ENCODE measurements around the gene APOB. TPM values are rescaled to one million over a fixed set of nuclear protein-coding genes. Genes with fewer than 3 reads are reported as not detected.

Gene APOB
- total and polyA plus RNA-seq, 3 experiments from 2014 or later = not detected

- ChIA-PET POLR2A (no interaction called here), CTCF (interaction anchor here (2.2 kb wide), 1 partner anchor 13 kb away, joined by 8 read pairs; no protein-coding TSS in a partner anchor)
- H3K9me3 ChIP-seq (ENCODE audit: low read length) = no peaks in the 10 kb centered on the region
- H3K4me1 Mint-ChIP-seq = no peaks in the 10 kb centered on the region
- H3K4me1 ChIP-seq (ENCODE audit: insufficient read depth, low read length) = no peaks in the 10 kb centered on the region
- H3K27ac ChIP-seq (ENCODE audit: low read depth, low read length) = no peak overlapping the region
- H3K36me3 Mint-ChIP-seq = no peaks in the 10 kb centered on the region
- no peak overlapping the region for H3K27ac Mint-ChIP-seq
- H3K4me3 ChIP-seq (ENCODE audit: low read length) = no peak overlapping the region
- H3K4me3 Mint-ChIP-seq = no peak overlapping the region
- no peaks in the 10 kb centered on the region for H3K9me3 Mint-ChIP-seq
- peaks cover 11 to 12% of the 10 kb centered on the region in 2 donors for H3K27me3 Mint-ChIP-seq
- no peaks in the 10 kb centered on the region for H3K27me3 ChIP-seq (ENCODE audit: insufficient read depth, low read length, poor library complexity, severe bottlenecking)
- no peaks in the 10 kb centered on the region for H3K36me3 ChIP-seq (ENCODE audit: insufficient read depth, low read length)
- no peak for DNase-seq
Observed at GRCh38 chr2:21055451-21055850, 11.6 kb upstream of the APOB start.

DNA sequence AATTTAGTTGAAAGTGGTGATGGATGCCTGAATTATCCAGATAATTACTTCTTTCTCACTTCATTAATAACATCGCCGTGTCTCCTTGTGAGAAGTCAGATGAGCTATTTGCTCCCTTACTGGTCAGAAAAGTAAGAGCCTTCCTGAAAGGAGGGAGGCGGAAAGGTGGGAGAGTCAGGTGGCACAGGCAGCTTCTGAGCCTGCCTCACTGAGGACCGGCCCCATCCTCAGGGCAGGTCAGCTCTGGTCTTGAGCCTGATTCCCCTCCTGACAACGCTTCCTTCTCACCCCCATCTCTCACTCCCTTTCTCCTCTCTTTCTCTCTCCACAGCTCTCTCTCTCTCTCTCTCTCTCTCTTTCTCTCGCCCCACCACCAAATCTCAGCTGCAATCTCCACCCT is 10.1 kb upstream of the APOB start:
- ChIA-PET CTCF (interaction anchor here (2.2 kb wide), 1 partner anchor 12 kb away, joined by 8 read pairs; no protein-coding TSS in a partner anchor), POLR2A (no interaction called here)
- Histone ChIP-seq H3K4me1 (ENCODE audit: insufficient read depth, low read length) (no peaks in the 10 kb centered on the region), H3K4me3 (ENCODE audit: low read length) (no peak overlapping the region), H3K27ac (ENCODE audit: low read depth, low read length) (no peak overlapping the region), H3K27me3 (ENCODE audit: insufficient read depth, low read length, poor library complexity, severe bottlenecking) (no peaks in the 10 kb centered on the region), H3K9me3 (ENCODE audit: low read length) (no peaks in the 10 kb centered on the region), H3K36me3 (ENCODE audit: insufficient read depth, low read length) (no peaks in the 10 kb centered on the region)
- DNase-seq = no peak
- Mint-ChIP-seq H3K36me3 (no peaks in the 10 kb centered on the region), H3K27me3 (peaks cover 11 to 12% of the 10 kb centered on the region in 2 donors), H3K4me1 (no peaks in the 10 kb centered on the region), H3K4me3 (no peak overlapping the region), H3K27ac (no peak overlapping the region), H3K9me3 (no peaks in the 10 kb centered on the region)

- Mint-ChIP-seq H3K36me3 (no peaks in the 10 kb centered on the region), H3K9me3 (no peaks in the 10 kb centered on the region), H3K27me3 (peaks cover 10% of the 10 kb centered on the region in 2 donors), H3K4me1 (no peaks in the 10 kb centered on the region), H3K27ac (no peak overlapping the region), H3K4me3 (no peak overlapping the region)
- no peak for DNase-seq
- ChIA-PET POLR2A (no interaction called here), CTCF (no interaction called here)
- no peaks in the 10 kb centered on the region for H3K36me3 ChIP-seq (ENCODE audit: insufficient read depth, low read length)
- no peak overlapping the region for H3K4me3 ChIP-seq (ENCODE audit: low read length)
- no peaks in the 10 kb centered on the region for H3K4me1 ChIP-seq (ENCODE audit: insufficient read depth, low read length)
- no peaks in the 10 kb centered on the region for H3K27me3 ChIP-seq (ENCODE audit: insufficient read depth, low read length, poor library complexity, severe bottlenecking)
- no peaks in the 10 kb centered on the region for H3K9me3 ChIP-seq (ENCODE audit: low read length)
- no peak overlapping the region for H3K27ac ChIP-seq (ENCODE audit: low read depth, low read length)
Observed at GRCh38 chr2:21052044-21052443, 8.2 kb upstream of the APOB start.

DNA sequence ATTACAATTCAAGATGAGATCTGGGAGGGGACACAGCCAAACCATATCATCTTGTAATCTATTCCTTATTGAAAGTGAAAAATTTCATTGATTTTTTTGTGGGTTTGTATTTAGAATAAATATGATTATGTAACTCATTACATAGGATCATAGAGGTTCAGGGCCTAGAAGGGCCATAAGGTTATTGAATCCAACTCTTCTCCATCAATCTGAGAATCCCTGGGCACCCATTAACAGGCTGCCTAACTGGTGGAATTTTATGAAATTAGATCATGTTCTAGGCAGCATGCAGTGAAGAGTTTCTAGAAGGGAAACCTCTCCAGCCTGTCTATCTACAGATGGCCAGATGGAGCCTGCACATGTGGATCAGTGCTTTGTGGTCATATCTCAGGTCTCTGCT is 6.3 kb upstream of the APOB start:
- no peak overlapping the region for H3K27ac ChIP-seq (ENCODE audit: low read depth, low read length)
- no peaks in the 10 kb centered on the region for H3K27me3 ChIP-seq (ENCODE audit: insufficient read depth, low read length, poor library complexity, severe bottlenecking)
- no peaks in the 10 kb centered on the region for H3K9me3 Mint-ChIP-seq
- H3K27me3 Mint-ChIP-seq = peaks cover 5 to 13% of the 10 kb centered on the region in 2 donors
- H3K4me3 ChIP-seq (ENCODE audit: low read length) = no peak overlapping the region
- no peaks in the 10 kb centered on the region for H3K4me1 Mint-ChIP-seq
- no peaks in the 10 kb centered on the region for H3K36me3 Mint-ChIP-seq
- H3K4me1 ChIP-seq (ENCODE audit: insufficient read depth, low read length) = no peaks in the 10 kb centered on the region
- DNase-seq = no peak
- H3K9me3 ChIP-seq (ENCODE audit: low read length) = no peaks in the 10 kb centered on the region
- ChIA-PET CTCF (no interaction called here), POLR2A (no interaction called here)
- H3K36me3 ChIP-seq (ENCODE audit: insufficient read depth, low read length) = no peaks in the 10 kb centered on the region
- no peak overlapping the region for H3K4me3 Mint-ChIP-seq
- H3K27ac Mint-ChIP-seq = no peak overlapping the region

DNA sequence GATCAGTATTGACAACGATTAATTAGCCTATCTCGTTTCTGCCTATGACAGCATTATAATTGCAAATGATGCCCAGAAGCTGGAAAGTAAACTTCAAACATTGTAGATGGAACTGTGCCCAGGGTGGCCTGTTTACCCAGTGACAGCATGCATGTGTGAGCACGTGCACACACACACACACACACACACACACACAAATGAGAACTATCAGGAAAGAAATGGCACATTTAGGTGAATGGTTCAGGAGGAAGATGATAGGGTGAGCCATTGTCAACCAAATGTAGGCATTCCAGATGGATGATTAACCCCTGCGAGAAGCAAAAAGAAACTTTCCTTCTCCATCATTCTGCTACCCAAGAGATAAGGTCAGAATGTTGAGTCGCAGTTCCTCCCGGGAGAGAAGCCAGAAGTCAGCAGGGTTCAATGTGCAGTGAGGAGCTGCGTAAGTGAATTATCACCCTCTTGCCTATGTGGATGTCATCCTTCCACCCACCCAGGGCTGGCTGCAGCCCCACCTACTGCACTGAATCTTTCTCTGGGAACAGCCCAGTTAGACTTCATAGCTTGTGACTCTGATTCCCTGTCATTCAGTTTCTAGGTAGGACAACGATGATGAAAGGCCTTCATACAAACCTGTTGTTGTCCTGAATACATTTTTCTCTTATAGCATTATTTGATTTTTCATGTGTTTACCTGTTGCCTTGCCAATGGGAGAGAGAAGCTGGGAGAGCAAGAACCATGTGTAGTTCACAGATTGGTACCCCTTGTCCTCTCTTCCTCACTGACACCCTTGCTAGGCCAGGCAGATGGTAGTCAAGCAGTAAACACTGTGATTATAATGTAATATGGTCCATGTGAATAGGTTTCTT is 3.5 kb upstream of the APOB start:
- Mint-ChIP-seq H3K4me1 (peaks cover 3 to 6% (median 5%) of the 10 kb centered on the region in 3 donors), H3K9me3 (no peaks in the 10 kb centered on the region), H3K27me3 (peaks cover 11 to 24% of the 10 kb centered on the region in 2 donors), H3K27ac (no peak overlapping the region), H3K36me3 (no peaks in the 10 kb centered on the region), H3K4me3 (no peak overlapping the region)
- CTCF ChIA-PET = no interaction called here
- no peak overlapping the region for H3K27ac ChIP-seq (ENCODE audit: low read depth, low read length)
- no peak for DNase-seq
- no peaks in the 10 kb centered on the region for H3K9me3 ChIP-seq (ENCODE audit: low read length)
- H3K36me3 ChIP-seq (ENCODE audit: insufficient read depth, low read length) = no peaks in the 10 kb centered on the region
- H3K4me1 ChIP-seq (ENCODE audit: insufficient read depth, low read length) = no peaks in the 10 kb centered on the region
- no peak overlapping the region for H3K4me3 ChIP-seq (ENCODE audit: low read length)
- no peaks in the 10 kb centered on the region for H3K27me3 ChIP-seq (ENCODE audit: insufficient read depth, low read length, poor library complexity, severe bottlenecking)
- POLR2A ChIA-PET = no interaction called here

DNA sequence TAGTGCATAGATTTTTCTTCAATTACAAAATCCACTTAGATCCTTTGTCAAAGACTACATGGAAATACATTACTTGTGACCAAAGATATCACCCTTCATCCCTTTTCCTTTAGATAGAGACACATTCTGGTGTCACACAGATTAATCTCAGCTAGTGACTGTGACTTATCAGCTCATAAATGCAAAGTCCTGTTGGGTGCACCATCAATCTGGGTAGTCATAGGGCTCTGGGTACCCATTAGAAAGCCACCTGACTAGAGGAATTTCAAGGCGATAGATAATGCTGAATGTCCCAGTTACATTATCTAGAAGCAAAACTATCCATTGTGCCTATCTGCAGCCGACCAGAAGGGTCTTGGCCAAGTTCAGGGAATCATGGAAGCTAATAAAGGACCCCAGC is 2.6 kb upstream of the APOB start:
- no peak overlapping the region for H3K27ac ChIP-seq (ENCODE audit: low read depth, low read length)
- ChIA-PET POLR2A (no interaction called here), CTCF (no interaction called here)
- no peaks in the 10 kb centered on the region for H3K9me3 Mint-ChIP-seq
- H3K36me3 ChIP-seq (ENCODE audit: insufficient read depth, low read length) = no peaks in the 10 kb centered on the region
- H3K27ac Mint-ChIP-seq = no peak overlapping the region
- H3K27me3 ChIP-seq (ENCODE audit: insufficient read depth, low read length, poor library complexity, severe bottlenecking) = no peaks in the 10 kb centered on the region
- H3K4me3 ChIP-seq (ENCODE audit: low read length) = no peak overlapping the region
- H3K4me1 Mint-ChIP-seq = peaks cover 3 to 6% (median 5%) of the 10 kb centered on the region in 3 donors
- no peaks in the 10 kb centered on the region for H3K4me1 ChIP-seq (ENCODE audit: insufficient read depth, low read length)
- no peak for DNase-seq
- H3K27me3 Mint-ChIP-seq = peaks cover 12 to 30% of the 10 kb centered on the region in 2 donors
- no peaks in the 10 kb centered on the region for H3K36me3 Mint-ChIP-seq
- H3K9me3 ChIP-seq (ENCODE audit: low read length) = no peaks in the 10 kb centered on the region
- H3K4me3 Mint-ChIP-seq = no peak overlapping the region

DNA sequence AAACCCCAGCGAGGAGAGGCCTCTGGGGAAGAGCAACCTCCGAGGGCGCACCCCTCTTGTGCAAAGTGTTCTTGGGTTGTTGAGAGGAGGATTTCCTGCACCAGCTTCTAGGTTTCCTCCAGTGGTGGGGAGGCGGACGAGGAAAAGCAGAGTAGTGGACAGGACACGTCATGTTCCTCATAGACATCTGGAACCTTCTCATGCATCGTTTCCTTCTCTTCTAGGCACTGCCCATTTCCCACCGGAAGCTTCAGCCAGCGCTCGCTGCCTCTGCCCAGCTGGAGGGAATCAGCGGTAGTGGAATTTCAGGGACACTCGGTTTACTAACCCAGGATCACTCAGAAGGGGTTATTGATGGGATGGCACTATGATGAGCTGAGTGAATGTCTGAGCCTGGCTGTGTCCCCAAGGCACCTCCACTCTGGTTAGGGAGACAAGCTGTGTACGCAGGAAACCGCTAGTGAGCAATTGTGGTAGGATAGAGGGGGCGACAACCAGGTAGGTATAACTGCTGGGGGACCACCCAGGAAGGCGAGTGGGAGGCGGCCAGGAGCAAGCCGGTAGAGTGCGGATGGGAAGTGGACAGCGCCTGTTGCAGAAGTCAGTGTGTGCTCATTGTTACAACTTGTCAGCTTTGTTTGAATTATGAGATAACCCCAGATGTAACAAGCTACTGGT is 960 bp upstream of the APOB start:
- no peaks in the 10 kb centered on the region for H3K9me3 Mint-ChIP-seq
- CTCF ChIA-PET = no interaction called here

More for the DNA sequence above, 960 bp upstream of the APOB start:
- no peak for DNase-seq
- no peaks in the 10 kb centered on the region for H3K36me3 Mint-ChIP-seq
- peaks cover 16 to 30% of the 10 kb centered on the region in 2 donors for H3K27me3 Mint-ChIP-seq
- no peak overlapping the region for H3K4me3 ChIP-seq (ENCODE audit: low read length)
- H3K4me3 Mint-ChIP-seq = no peak overlapping the region
- no peak overlapping the region for H3K27ac ChIP-seq (ENCODE audit: low read depth, low read length)
- POLR2A ChIA-PET = no interaction called here
- no peaks in the 10 kb centered on the region for H3K27me3 ChIP-seq (ENCODE audit: insufficient read depth, low read length, poor library complexity, severe bottlenecking)
- H3K27ac Mint-ChIP-seq = no peak overlapping the region
- peaks cover 3 to 6% (median 5%) of the 10 kb centered on the region in 3 donors for H3K4me1 Mint-ChIP-seq
- no peaks in the 10 kb centered on the region for H3K36me3 ChIP-seq (ENCODE audit: insufficient read depth, low read length)
- H3K9me3 ChIP-seq (ENCODE audit: low read length) = no peaks in the 10 kb centered on the region
- H3K4me1 ChIP-seq (ENCODE audit: insufficient read depth, low read length) = no peaks in the 10 kb centered on the region

All from CD8-positive, alpha-beta memory T cell (primary cell).